GM21360 (cell line): ENCODE measurements around the gene SKOR2.

Experiments used
- ATAC-seq: cut with Tn5 transposase; IDR thresholded peaks from one replicate; pipeline ENCODE4 v1.9.1; 2021; ENCODE audit warnings: mild to moderate bottlenecking, moderate library complexity; ENCODE audit not compliant: unreplicated experiment

Gene SKOR2

GRCh38 chr18:47260924-47261701 lies 9.7 kb upstream of the SKOR2 start:
- ATAC-seq, result no peak

GRCh38 chr18:47260120-47260923 lies 8.9 kb upstream of the SKOR2 start:
- no peak for ATAC-seq

- no peak for ATAC-seq
Observed at GRCh38 chr18:47254341-47254939, 3.0 kb upstream of the SKOR2 start.

- ATAC-seq, result no peak
Observed at GRCh38 chr18:47253101-47253654, 1.7 kb upstream of the SKOR2 start.

GRCh38 chr18:47250391-47251046 lies 941 bp downstream of the SKOR2 start:
- ATAC-seq, result no peak

GRCh38 chr18:47249314-47249981 lies 2.0 kb downstream of the SKOR2 start:
- ATAC-seq, result no peak

GRCh38 chr18:47248604-47249313 lies 2.7 kb downstream of the SKOR2 start:
- no peak for ATAC-seq

- ATAC-seq, result no peak
Observed at GRCh38 chr18:47248115-47248603, 3.3 kb downstream of the SKOR2 start.

- no peak for ATAC-seq
Observed at GRCh38 chr18:47247416-47248114, 3.9 kb downstream of the SKOR2 start.

- ATAC-seq, result no peak
Observed at GRCh38 chr18:47247036-47247415, 4.4 kb downstream of the SKOR2 start.

GRCh38 chr18:47246027-47246971 lies 5.2 kb downstream of the SKOR2 start:
- no peak for ATAC-seq

- ATAC-seq, result no peak
Observed at GRCh38 chr18:47244086-47244485, 7.4 kb downstream of the SKOR2 start.

- ATAC-seq, result no peak
Observed at GRCh38 chr18:47235096-47235495, 16.4 kb downstream of the SKOR2 start.

GRCh38 chr18:47226660-47227059 lies 24.8 kb downstream of the SKOR2 start:
- ATAC-seq, result no peak

GRCh38 chr18:47215554-47216138 lies 35.8 kb downstream of the SKOR2 start:
- ATAC-seq, result no peak

- no peak for ATAC-seq
Observed at GRCh38 chr18:47209171-47209570, 42.3 kb downstream of the SKOR2 start.

- ATAC-seq, result no peak
Observed at GRCh38 chr18:47206945-47207637, 44.4 kb downstream of the SKOR2 start.
